SK-N-SH (cell line): ENCODE data around the gene MADCAM1. TPM values are rescaled to one million over a fixed set of nuclear protein-coding genes. Genes with fewer than 3 reads are reported as not detected.

Experiments used
- CTCF ChIA-PET: fragments of 300-600, 350-600 bp; formaldehyde crosslinking; extraction: SDS; loops from one replicate; lab custom pipeline; 2021; lab: Yijun Ruan, JAX
- POLR2A ChIA-PET: fragments of 350-600 bp; sonication (Branson Sonifier 250); formaldehyde crosslinking; extraction: SDS; loops from one replicate; lab custom pipeline; 2020; ENCODE audit warnings: antibody characterized with exemption, inconsistent platforms; lab: Yijun Ruan, JAX
- DNase-seq: peaks from one replicate; pipeline ENCODE4 v3.0.0; 2012
- H2AFZ ChIP-seq: fragments of 200-600 bp; sonication (generic); 2 replicates; pipeline ENCODE4 v1.8.1; 2016; ENCODE audit warnings: antibody characterized with exemption, mild to moderate bottlenecking, low read depth
- H3F3A ChIP-seq: fragments of 200-600 bp; sonication (generic); replicated peaks from 2 replicates; pipeline ENCODE3; 2016; ENCODE audit warnings: antibody characterized with exemption, mild to moderate bottlenecking; ENCODE audit not compliant: insufficient read depth
- H3K27ac ChIP-seq, 2 experiments: fragments of 200-500 bp in 1 of 2; fragments of 200-600 bp in 1 of 2; sonication (Bioruptor generic) in 1 of 2; sonication (generic), shearing (Covaris generic) in 1 of 2; 2 replicates each; pipeline versions ENCODE4 v1.5.1 to v1.6.1; 2014 to 2016; ENCODE audit warnings: low read depth in 2 of 2, inconsistent platforms in 1 of 2, low read length in 1 of 2, mild to moderate bottlenecking in 1 of 2, mixed read lengths in 1 of 2
- H3K27me3 ChIP-seq: fragments of 200-600 bp; sonication (generic), shearing (Covaris generic); 2 replicates; pipeline ENCODE4 v1.6.1; 2016; ENCODE audit warnings: mixed run types; ENCODE audit not compliant: insufficient read depth
- H3K36me3 ChIP-seq, 2 experiments: fragments of 200-500 bp in 1 of 2; fragments of 200-600 bp in 1 of 2; sonication (Bioruptor generic) in 1 of 2; sonication (generic) in 1 of 2; replicated peaks in 1 of 2; 2 replicates each; pipeline versions ENCODE3 to v1.5.1; 2014 to 2016; ENCODE audit warnings: low read length in 1 of 2, mild to moderate bottlenecking in 1 of 2; ENCODE audit not compliant: insufficient read depth in 2 of 2, control insufficient read depth in 1 of 2
- H3K4me1 ChIP-seq, 2 experiments: fragments of 200-500 bp in 1 of 2; fragments of 200-600 bp in 1 of 2; sonication (Bioruptor generic) in 1 of 2; sonication (generic), shearing (Covaris generic) in 1 of 2; 2 replicates each; pipeline versions ENCODE4 v1.5.1 to v1.6.1; 2014 to 2016; ENCODE audit warnings: low read depth in 1 of 2, low read length in 1 of 2, mixed run types in 1 of 2; ENCODE audit not compliant: insufficient read depth in 2 of 2, control insufficient read depth in 1 of 2
- H3K4me2 ChIP-seq: fragments of 200-600 bp; sonication (generic), shearing (Covaris generic); 2 replicates; pipeline ENCODE4 v1.6.1; 2017; ENCODE audit warnings: mixed run types
- H3K4me3 ChIP-seq, 2 experiments: fragments of 200-500 bp in 1 of 2; fragments of 200-600 bp in 1 of 2; sonication (Bioruptor generic) in 1 of 2; sonication (generic), shearing (Covaris generic) in 1 of 2; 2 replicates each; pipeline versions ENCODE4 v1.5.1 to v1.8.1; 2014 to 2016; ENCODE audit warnings: low read depth in 2 of 2, inconsistent platforms in 1 of 2, low read length in 1 of 2, mild to moderate bottlenecking in 1 of 2, mixed read lengths in 1 of 2, moderate library complexity in 1 of 2
- H3K79me2 ChIP-seq: fragments of 200-600 bp; sonication (generic); 2 replicates; pipeline ENCODE4 v1.8.1; 2017; ENCODE audit warnings: mild to moderate bottlenecking; ENCODE audit not compliant: insufficient read depth
- H3K9ac ChIP-seq: fragments of 200-600 bp; sonication (generic); 2 replicates; pipeline ENCODE4 v1.6.1; 2017; ENCODE audit warnings: mixed run types
- H3K9me2 ChIP-seq: fragments of 200-600 bp; sonication (generic); 2 replicates; pipeline ENCODE4 v1.6.1; 2017; ENCODE audit warnings: mixed run types
- H3K9me3 ChIP-seq: fragments of 200-600 bp; sonication (generic); 2 replicates; pipeline ENCODE4 v1.6.1; 2017; ENCODE audit warnings: mixed run types, mild to moderate bottlenecking, moderate library complexity
- H4K20me1 ChIP-seq: fragments of 200-600 bp; sonication (generic); 2 replicates; pipeline ENCODE4 v1.6.1; 2017; ENCODE audit warnings: mild to moderate bottlenecking, mixed run types; ENCODE audit not compliant: insufficient read depth
- CHD2 ChIP-seq: fragments of 150-350 bp; IDR thresholded peaks from 2 replicates; pipeline ENCODE4 v1.6.1; 2018; ENCODE audit warnings: low read length; ENCODE audit not compliant: partially characterized antibody
- EZH2phosphoT487 ChIP-seq: fragments of 200-600 bp; sonication (generic); IDR thresholded peaks from 2 replicates; pipeline ENCODE4 v1.6.1; 2017; ENCODE audit warnings: low read depth, mixed run types, mild to moderate bottlenecking, antibody characterized with exemption, moderate library complexity, borderline replicate concordance
- JUND ChIP-seq: IDR thresholded peaks from 2 replicates; pipeline ENCODE4 v1.4.0; 2012
- MAX ChIP-seq: IDR thresholded peaks from 2 replicates; pipeline ENCODE4 v1.4.0; 2012; ENCODE audit warnings: low read depth
- MEF2A ChIP-seq: IDR thresholded peaks from 2 replicates; pipeline ENCODE4 v1.4.0; 2012; ENCODE audit warnings: low read depth, borderline replicate concordance
- NFIC ChIP-seq: IDR thresholded peaks from 2 replicates; pipeline ENCODE4 v1.4.0; 2012; ENCODE audit warnings: borderline replicate concordance
- RAD21 ChIP-seq: IDR thresholded peaks from 2 replicates; pipeline ENCODE4 v1.6.1; 2012; ENCODE audit warnings: mild to moderate bottlenecking, low read length
- RXRA ChIP-seq: IDR thresholded peaks from 2 replicates; pipeline ENCODE4 v1.4.0; 2012; ENCODE audit warnings: low read depth, mild to moderate bottlenecking, borderline replicate concordance
- SMC3 ChIP-seq: IDR thresholded peaks from 2 replicates; pipeline ENCODE4 v1.6.1; 2012; ENCODE audit warnings: low read depth, low read length, improper control_type of control experiment
- TAF1 ChIP-seq: IDR thresholded peaks from 2 replicates; pipeline ENCODE4 v1.6.1; 2012; ENCODE audit warnings: low read depth, mild to moderate bottlenecking, low read length, moderate library complexity, borderline replicate concordance
- ZBTB33 ChIP-seq: IDR thresholded peaks from 2 replicates; pipeline ENCODE4 v1.4.0; 2012; ENCODE audit warnings: low read depth, borderline replicate concordance
- WGBS: methylation state at CpG from one replicate; pipeline ENCODE4 v1.1.6; 2017; ENCODE audit warnings: low lambda C conversion rate; 5-methylcytosine and 5-hydroxymethylcytosine counted together
- polyA plus RNA-seq, 3 experiments: library from polyadenylated mRNA; depleted of rRNA; stranded (reverse); fragments of >200 nt; gene quantifications; 2 replicates each; pipeline ENCODE4 v1.2.3, GENCODE V29; 2012
- TF ChIP-seq, protein P1 (sequence below): fragments of 150-350 bp; IDR thresholded peaks from 2 replicates; pipeline ENCODE4 v1.6.1; 2016; ENCODE audit warnings: mild to moderate bottlenecking, low read depth, low read length
- TF ChIP-seq, protein P2 (sequence below): fragments of 150-350 bp; IDR thresholded peaks from 2 replicates; pipeline ENCODE4 v1.6.1; 2017; ENCODE audit warnings: antibody characterized with exemption, low read length, low read depth, borderline replicate concordance

MADCAM1 gene
- polyA plus RNA-seq, 1 of the 3 experiments (the other 2 are of a cell fraction), result 0.81 TPM

- no peak for TF ChIP-seq TAF1
- no peak for TF ChIP-seq MAX
Observed at GRCh38 chr19:465056-465816, 31.1 kb upstream of the MADCAM1 start (continued).

DNA sequence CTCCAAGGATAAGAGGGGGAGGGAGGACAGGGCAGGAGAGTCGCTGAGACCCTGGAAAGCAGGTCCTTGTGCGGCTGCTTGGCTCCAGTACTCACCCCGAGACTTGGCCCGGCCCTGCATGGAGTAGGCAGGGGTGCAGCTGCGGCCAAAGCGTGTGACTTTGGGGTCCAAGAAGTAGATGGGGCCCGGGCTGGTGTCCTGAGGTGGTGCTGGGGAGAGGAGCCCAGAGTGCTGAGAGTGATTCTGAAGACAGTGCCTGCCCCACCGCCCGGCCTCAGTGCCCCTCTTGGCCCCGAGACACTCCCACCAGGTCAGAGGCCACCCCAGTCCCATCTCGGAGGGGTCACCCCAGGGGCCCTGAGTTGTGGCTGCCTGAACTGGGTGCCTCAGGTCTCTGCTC, 28.7 kb upstream of the MADCAM1 start:
- Histone ChIP-seq H3K4me3 (no peak overlapping the region), H4K20me1 (no peaks in the 10 kb centered on the region), H3K9me3 (no peaks in the 10 kb centered on the region), H3K79me2 (no peaks in the 10 kb centered on the region), H3F3A (no peaks in the 10 kb centered on the region), H3K4me1 (no peaks in the 10 kb centered on the region), H2AFZ (no peak overlapping the region)
- CTCF ChIA-PET, result no interaction called here
- WGBS, result 57% methylated on average over 7 of the region's 11 CpGs
- POLR2A ChIA-PET, result no interaction called here
- no peak for DNase-seq
- no peak for TF ChIP-seq MEF2A
- TF ChIP-seq JUND, result no peak
- TF ChIP-seq, protein P1, sequence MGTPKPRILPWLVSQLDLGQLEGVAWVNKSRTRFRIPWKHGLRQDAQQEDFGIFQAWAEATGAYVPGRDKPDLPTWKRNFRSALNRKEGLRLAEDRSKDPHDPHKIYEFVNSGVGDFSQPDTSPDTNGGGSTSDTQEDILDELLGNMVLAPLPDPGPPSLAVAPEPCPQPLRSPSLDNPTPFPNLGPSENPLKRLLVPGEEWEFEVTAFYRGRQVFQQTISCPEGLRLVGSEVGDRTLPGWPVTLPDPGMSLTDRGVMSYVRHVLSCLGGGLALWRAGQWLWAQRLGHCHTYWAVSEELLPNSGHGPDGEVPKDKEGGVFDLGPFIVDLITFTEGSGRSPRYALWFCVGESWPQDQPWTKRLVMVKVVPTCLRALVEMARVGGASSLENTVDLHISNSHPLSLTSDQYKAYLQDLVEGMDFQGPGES, result no peak
- TF ChIP-seq, protein P2, sequence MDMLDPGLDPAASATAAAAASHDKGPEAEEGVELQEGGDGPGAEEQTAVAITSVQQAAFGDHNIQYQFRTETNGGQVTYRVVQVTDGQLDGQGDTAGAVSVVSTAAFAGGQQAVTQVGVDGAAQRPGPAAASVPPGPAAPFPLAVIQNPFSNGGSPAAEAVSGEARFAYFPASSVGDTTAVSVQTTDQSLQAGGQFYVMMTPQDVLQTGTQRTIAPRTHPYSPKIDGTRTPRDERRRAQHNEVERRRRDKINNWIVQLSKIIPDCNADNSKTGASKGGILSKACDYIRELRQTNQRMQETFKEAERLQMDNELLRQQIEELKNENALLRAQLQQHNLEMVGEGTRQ, result no peak
- TF ChIP-seq ZBTB33, result no peak
- TF ChIP-seq RAD21, result no peak
- no peak for TF ChIP-seq CHD2
- TF ChIP-seq SMC3, result no peak
- no peak for TF ChIP-seq EZH2phosphoT487
- TF ChIP-seq NFIC, result no peak
- no peak for TF ChIP-seq RXRA
- TF ChIP-seq, all 33 proteins: peak for 0
- H3K36me3 ChIP-seq, result no peaks in the 10 kb centered on the region
- no peaks in the 10 kb centered on the region for H3K27me3 ChIP-seq
- H3K4me2 ChIP-seq, result no peak overlapping the region
- no peak overlapping the region for H3K27ac ChIP-seq
- H3K9me2 ChIP-seq, result no peaks in the 10 kb centered on the region
- H3K9ac ChIP-seq, result no peak overlapping the region
